Measurements from ENCODE around the gene BICD2. TPM values are rescaled to one million over a fixed set of nuclear protein-coding genes. Genes with fewer than 3 reads are reported as not detected.

BICD2 gene
- total RNA-seq, 1 donor from 2014 or later: 26.2 TPM

DNA sequence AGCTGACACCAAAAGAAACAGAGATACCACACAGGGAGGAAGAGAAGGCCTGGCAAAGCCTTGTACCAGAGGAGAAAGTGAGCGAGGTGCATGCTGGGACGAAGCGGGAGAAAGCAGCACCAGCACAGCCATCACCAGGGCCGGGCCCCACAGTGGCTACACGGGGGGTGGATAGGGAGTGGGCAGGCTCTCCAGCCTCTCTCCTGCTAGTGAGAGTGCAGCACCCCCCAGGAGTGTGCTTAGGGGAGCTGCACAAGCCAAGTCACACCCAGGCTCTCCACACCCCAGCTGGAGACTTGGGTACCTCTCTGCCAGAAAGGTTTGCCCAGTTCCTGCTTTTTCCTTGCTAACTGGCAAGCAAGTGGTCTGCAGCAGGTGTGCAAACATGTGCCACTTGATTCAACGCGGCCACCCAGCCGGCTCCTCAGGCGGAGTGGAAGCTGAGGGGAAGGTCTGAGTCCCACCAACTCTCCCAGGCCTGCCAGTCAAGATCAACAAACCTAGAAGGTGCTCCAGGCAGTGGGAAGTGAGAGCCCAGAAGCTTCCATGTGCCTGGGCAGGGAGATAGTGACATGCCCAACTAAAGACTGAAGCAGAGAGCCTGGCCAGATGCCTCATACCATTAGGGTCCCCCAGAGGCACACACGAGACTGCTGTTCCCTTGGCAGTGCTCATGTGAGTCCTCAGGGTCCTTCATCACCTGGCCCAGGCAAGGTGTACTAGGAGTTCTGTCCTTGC is 39.9 kb downstream of the BICD2 start:
- Mint-ChIP-seq H3K27ac (no peak overlapping the region), H3K9me3 (no peaks in the 10 kb centered on the region), H3K4me1 (peaks cover 15% of the 10 kb centered on the region), H3K36me3 (ENCODE audit: low read depth) (peaks cover 29% of the 10 kb centered on the region), H3K4me3 (no peak overlapping the region), H3K27me3 (no peaks in the 10 kb centered on the region)
- no peak for DNase-seq
- intact Hi-C loops (cut with micrococcal nuclease): no loop called here

DNA sequence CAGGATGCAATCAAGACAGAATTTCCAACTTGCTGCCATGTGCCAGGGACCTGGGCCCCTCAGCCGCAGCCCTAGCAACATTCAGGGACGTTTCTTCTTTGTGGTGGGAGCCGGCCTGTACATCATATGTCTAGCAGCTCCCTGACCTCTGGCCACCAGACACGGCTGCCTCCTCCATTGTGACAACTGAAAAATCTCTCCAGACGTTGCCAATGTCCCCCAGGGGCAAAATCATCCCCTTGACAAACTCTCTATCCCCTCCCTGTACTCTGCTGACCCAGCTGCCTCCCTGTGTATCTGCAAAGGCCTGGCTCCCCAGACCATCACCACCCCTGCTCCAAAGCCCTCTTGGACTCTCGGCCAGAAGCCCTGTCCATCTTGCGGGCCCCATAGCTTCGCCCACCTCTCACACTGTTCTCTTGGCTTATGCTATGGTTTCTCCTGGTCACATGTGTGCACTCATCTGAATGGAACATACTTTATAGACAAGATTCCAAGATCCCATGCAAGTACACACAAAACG is 40.8 kb downstream of the BICD2 start:
- intact Hi-C loops (cut with micrococcal nuclease): no loop called here
- Mint-ChIP-seq H3K27me3 (no peaks in the 10 kb centered on the region), H3K36me3 (ENCODE audit: low read depth) (peaks cover 31% of the 10 kb centered on the region), H3K27ac (no peak overlapping the region), H3K4me1 (peaks cover 15% of the 10 kb centered on the region), H3K4me3 (no peak overlapping the region), H3K9me3 (no peaks in the 10 kb centered on the region)
- DNase-seq: no peak

DNA sequence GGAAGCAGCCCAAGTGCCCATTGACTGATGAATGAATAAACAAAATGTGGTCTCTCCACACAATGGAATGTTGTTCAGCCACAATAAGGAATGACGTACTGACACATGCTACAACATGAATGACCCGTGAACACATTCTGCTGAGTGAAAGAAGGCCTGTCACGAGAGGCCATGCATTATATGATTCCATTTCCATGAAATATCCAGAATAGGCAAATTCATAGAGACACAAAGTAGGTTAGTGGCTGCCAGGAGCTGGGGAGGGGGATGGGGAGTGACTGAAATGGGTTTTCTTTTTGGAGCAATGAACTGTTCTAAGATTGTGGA is 41.4 kb downstream of the BICD2 start:
- H3K4me3 Mint-ChIP-seq: no peak overlapping the region
- no peaks in the 10 kb centered on the region for H3K27me3 Mint-ChIP-seq
- intact Hi-C loops (cut with micrococcal nuclease): no loop called here
- DNase-seq: no peak
- H3K36me3 Mint-ChIP-seq (ENCODE audit: low read depth): peaks cover 31% of the 10 kb centered on the region
- no peak overlapping the region for H3K27ac Mint-ChIP-seq
- H3K4me1 Mint-ChIP-seq: peaks cover 15% of the 10 kb centered on the region
- no peaks in the 10 kb centered on the region for H3K9me3 Mint-ChIP-seq

DNA sequence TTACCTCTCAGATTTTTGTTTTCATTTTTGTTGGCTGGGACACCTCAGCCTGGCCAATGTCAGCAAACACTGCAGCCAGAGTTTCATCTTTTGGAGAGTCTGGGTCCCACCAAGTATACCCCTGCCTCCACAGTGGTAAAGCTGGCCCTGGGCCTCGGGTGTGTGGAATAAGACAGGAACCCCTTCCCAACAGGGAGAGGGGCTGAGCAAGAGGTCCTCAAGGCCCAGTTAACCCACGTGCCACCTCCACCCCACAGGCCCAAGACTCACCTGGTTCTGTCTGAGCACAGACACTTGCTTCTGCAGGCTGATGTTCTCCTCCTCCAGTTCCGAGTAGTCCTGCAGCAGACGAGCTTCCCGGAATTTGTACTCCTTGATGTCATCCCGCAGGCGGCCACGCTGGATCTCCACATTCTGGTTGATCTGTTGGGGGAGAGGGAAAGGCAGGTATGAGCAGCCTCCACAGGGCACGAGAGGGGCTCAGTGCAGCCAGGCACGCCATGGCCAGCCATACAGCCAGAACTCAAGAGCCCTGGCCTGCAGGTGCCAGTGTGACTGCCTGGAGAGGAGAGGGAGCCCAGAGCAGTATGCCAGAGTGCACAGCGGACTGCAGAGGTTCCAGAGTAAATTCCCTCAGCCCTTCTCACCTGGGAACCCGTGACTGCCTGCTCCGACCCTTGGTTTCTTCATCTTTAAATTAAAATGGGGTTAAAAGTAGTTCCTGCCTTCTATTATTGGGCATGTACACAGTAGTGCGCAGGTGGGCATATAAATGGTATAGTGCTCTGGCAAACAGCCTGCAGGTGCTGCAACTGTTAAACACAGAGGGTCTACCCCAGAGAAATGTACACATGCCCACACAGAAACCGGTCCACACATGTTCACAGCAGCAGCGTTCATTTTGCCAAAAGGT is 42.0 kb downstream of the BICD2 start:
- Mint-ChIP-seq H3K27me3 (no peaks in the 10 kb centered on the region), H3K36me3 (ENCODE audit: low read depth) (peaks cover 30% of the 10 kb centered on the region), H3K27ac (no peak overlapping the region), H3K4me3 (no peak overlapping the region), H3K4me1 (peaks cover 12% of the 10 kb centered on the region), H3K9me3 (no peaks in the 10 kb centered on the region)
- intact Hi-C loops (cut with micrococcal nuclease): no loop called here
- no peak for DNase-seq

DNA sequence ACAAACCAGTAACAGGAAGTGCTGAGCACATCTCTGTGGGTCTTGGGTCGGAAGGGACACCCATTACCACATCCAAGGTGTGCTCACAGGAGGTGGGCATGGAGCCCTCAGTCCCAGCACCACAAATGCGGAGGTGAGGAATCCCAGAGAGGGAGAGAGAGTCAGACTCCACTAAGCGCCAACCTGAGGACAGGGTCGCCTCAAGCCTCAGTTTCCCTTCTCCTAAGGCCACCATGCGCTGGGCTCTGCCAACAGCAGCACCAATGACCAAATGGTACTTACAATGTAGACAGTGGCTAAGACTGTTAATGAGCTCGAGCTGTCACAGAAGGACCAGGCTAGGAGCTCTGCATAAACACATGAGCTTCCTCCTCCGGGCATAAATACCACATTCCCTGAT is 43.1 kb downstream of the BICD2 start:
- no peak overlapping the region for H3K27ac Mint-ChIP-seq
- intact Hi-C loops (cut with micrococcal nuclease): no loop called here
- peaks cover 4% of the 10 kb centered on the region for H3K4me1 Mint-ChIP-seq
- H3K4me3 Mint-ChIP-seq: no peak overlapping the region
- no peaks in the 10 kb centered on the region for H3K9me3 Mint-ChIP-seq
- peaks cover 27% of the 10 kb centered on the region for H3K36me3 Mint-ChIP-seq (ENCODE audit: low read depth)
- DNase-seq: no peak
- H3K27me3 Mint-ChIP-seq: no peaks in the 10 kb centered on the region

DNA sequence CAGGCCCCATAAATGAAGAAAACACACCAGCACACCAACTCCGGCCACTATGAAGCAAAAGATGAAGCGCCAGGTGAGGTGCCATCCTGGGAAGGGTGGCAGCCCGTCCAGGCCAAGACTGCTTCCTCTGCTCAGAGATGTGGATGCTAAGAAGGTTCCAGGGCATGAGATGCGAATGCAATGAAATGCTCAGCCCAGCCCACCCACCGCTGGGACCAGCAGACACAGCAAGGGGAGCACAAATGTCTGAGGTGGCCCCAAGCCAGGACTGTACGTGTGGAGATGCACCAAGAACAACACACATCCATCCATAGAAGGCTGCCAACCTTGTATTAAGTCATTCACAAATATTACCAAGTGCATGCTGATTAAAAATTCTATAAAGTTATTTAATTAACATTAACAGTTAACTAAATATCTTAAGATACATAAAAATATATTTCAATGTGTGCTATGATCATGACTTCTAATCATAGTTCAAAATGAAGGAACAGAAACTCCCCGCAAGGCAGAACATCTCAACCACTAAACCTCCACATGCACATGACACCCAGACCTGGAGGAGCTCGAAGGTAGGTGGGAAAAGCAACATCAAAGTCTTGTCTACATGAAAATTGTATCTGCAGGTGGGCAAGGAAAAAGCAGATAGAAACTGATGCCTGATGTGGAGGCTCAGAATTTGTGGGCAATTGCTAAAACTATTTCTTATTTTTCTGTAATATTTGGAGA is 43.7 kb downstream of the BICD2 start:
- Mint-ChIP-seq H3K36me3 (ENCODE audit: low read depth) (peaks cover 27% of the 10 kb centered on the region), H3K27me3 (no peaks in the 10 kb centered on the region), H3K4me3 (no peak overlapping the region), H3K9me3 (no peaks in the 10 kb centered on the region), H3K27ac (no peak overlapping the region), H3K4me1 (peaks cover 4% of the 10 kb centered on the region)
- intact Hi-C loops (cut with micrococcal nuclease): no loop called here
- DNase-seq: no peak

DNA sequence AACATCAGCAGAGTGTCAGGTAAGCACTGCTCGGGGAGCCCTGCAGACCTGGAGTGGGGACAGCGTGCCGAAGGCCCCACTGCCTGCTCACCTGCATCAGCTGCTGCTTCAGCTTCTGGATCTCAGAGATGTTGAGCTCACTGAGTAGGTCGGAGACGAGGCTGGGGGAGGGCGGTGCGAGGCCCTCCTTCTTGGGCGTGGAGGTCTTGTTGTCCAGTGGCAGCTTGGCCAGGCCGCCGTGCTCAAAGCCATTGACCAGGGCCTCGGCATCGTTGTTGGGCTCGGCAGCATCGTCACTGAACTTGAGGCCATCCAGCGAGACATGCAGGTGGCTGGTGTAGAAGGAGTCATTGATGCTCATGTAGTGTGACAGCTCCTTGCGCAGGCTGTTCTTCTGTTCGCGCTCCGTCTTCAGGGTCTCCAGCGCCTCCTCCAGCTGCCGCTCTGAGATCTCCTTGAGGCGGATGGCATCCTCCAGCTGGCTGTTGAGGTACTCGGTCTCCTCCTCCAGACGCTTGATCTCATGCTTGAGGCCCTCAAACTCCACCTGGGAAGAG is 44.3 kb downstream of the BICD2 start:
- DNase-seq: no peak
- H3K36me3 Mint-ChIP-seq (ENCODE audit: low read depth): peaks cover 27% of the 10 kb centered on the region
- no peaks in the 10 kb centered on the region for H3K9me3 Mint-ChIP-seq

DNA sequence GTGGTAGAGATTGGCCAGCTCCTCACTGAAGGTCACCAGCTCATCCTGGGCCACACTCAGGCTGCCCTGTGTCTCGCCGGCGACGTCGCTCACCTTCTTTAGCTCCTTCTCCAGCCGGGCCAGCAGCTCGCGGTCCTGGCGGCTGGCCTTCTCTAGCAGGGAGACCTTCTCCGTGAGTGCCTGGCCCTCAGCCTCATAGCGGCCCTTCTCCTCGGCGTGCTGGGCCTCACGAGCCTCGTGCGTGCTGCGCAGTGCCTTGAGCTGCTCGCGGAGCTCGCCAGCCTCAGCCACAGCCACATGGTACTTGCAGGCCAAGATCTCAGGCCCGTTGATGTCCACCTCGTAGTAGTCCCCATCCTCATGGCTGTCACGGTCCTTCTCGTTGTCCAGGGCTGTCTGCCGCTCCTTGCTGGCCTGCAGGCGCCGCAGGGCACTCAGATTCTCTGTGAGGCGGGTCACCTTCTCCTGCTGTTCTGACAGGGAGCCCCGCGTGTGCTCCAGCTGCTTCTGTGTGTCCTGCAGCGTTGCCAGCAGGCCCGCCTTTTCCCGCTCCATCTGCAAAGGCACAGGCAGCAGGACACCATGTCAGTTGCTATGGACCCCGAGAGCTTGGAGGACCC is 45.5 kb downstream of the BICD2 start:
- intact Hi-C loops (cut with micrococcal nuclease): loop anchor here (5.0 kb wide), 1 partner anchor 43 kb away; the partner anchor contains the start of gene BICD2
- Mint-ChIP-seq H3K4me3 (no peak overlapping the region), H3K4me1 (peaks cover 3% of the 10 kb centered on the region), H3K36me3 (ENCODE audit: low read depth) (peaks cover 31% of the 10 kb centered on the region), H3K27me3 (no peaks in the 10 kb centered on the region), H3K9me3 (no peaks in the 10 kb centered on the region), H3K27ac (no peak overlapping the region)
- no peak for DNase-seq

More for the DNA sequence above, 44.3 kb downstream of the BICD2 start:
- Mint-ChIP-seq H3K27me3 (no peaks in the 10 kb centered on the region), H3K4me1 (peaks cover 4% of the 10 kb centered on the region), H3K27ac (no peak overlapping the region), H3K4me3 (no peak overlapping the region)
- intact Hi-C loops (cut with micrococcal nuclease): no loop called here

DNA sequence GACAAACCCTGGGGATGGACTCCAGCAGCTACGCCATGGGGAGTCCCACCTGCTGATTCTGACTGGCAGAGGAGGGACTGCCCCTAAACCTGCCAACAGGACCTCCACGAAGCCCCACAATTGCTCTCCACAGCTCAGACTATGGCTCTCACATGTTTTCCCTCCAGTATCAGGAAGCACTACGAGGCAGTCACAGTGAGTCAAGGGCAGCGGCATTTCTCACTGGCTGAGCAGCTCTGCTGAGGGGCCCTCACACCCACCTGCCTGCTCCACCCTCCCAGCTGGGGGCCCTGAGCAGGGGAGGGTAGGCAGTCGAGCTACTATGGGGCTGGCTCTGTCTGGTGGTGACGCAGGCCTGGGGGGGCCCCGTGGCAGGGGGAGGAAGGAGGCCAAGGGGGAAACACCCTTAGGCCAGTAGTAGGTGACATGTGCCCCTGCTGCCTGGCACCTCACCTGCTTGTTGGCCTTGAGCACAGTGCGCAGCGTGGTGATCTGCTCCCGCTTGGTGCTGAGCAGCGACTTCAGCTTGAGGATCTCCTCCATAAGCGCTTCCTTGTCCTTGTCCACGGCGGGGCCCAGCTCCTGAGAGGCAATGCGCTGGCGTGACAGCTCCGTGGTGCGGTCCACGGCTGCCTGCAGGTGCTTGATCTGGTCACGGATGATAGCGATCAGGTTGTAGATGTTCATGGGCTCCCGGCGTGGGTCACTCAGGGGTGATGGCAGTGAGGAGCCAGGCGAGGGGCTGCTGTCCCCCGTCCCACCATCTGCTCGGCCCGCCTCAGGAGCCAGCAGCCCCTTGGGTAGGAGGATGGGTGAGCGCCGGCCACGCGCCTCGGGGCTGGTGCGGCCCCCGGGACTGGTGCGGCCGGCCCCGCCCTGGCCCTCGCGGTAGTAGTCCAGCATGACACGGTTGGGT is 46.3 kb downstream of the BICD2 start:
- Mint-ChIP-seq H3K36me3 (ENCODE audit: low read depth) (peaks cover 36% of the 10 kb centered on the region), H3K27ac (no peak overlapping the region), H3K27me3 (no peaks in the 10 kb centered on the region), H3K4me1 (no peaks in the 10 kb centered on the region), H3K9me3 (no peaks in the 10 kb centered on the region), H3K4me3 (no peak overlapping the region)
- DNase-seq: peak; percentile 53
- intact Hi-C loops (cut with micrococcal nuclease): loop anchor here (5.0 kb wide), 1 partner anchor 44 kb away; the partner anchor contains the start of gene BICD2

DNA sequence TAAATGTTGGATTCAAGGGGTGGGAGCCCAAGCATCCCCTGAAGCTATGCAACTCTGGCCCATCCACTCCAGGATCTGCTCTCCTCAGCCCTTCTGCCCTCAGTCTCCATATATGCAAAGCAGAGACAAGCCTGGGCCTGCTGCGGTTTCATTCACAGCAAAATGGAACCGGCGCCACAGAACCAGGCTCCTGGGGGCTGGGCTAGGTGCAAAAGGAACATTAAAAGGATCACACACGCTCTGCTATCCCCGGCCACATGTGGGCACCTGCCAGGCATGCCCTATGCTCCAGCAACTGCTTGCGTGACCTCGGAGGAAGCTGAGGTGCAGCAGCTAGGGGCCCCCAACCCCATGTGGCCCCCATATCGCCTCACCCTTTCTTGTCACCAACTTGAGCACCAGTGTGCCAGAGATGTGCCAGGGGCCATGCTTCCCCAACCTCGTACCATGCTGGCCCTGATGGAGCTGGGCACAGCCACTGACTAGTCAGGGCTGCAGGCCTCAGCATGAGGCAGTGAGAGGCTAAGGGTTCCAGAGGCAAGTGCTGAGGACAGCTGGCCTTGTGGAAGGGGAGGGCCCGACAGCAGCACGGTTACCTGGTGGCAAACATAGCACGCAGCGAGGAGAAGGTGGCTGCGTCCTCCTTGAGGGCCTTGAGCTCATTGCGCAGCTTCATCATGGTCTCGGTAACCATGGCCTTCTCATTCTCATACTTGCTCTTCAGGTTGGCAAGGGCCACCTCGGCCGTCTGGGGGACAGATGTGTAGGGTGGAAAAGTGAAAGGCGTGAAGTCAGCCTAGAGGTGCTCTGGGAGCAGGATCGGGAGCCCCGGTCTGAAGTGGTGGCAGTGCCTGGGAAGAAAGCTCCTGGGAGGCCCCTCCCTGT is 47.2 kb downstream of the BICD2 start:
- DNase-seq: peak; percentile 53
- peaks cover 40% of the 10 kb centered on the region for H3K36me3 Mint-ChIP-seq (ENCODE audit: low read depth)
- intact Hi-C loops (cut with micrococcal nuclease): loop anchor here (5.0 kb wide), 1 partner anchor 45 kb away; the partner anchor contains the start of gene BICD2
- H3K4me1 Mint-ChIP-seq: peaks cover 2% of the 10 kb centered on the region
- H3K4me3 Mint-ChIP-seq: no peak overlapping the region
- H3K27me3 Mint-ChIP-seq: no peaks in the 10 kb centered on the region
- H3K27ac Mint-ChIP-seq: no peak overlapping the region
- no peaks in the 10 kb centered on the region for H3K9me3 Mint-ChIP-seq

DNA sequence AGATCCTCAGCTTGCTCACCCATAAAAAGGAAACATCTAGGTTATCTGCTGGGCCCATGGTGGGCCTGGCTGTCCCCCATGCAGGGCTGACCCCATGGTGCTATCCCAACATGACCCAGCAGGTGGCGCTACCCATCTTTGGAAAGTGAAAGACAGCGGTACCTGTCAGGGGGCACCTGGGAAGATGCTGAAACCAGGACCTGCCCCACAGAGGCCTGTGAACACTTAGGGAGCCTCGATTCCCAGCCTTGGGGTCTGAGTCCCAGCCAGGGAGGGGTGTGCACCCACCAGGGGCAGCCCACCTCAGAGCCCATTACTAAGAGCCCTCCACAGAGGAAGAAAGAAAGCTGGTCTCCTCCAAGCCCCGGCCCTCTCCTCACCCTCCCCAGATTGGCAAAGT is 48.1 kb downstream of the BICD2 start:
- Mint-ChIP-seq H3K36me3 (ENCODE audit: low read depth) (peaks cover 42% of the 10 kb centered on the region), H3K4me3 (no peak overlapping the region), H3K27ac (no peak overlapping the region), H3K4me1 (peaks cover 8% of the 10 kb centered on the region), H3K9me3 (no peaks in the 10 kb centered on the region), H3K27me3 (no peaks in the 10 kb centered on the region)
- intact Hi-C loops (cut with micrococcal nuclease): loop anchor here (1.0 to 5.0 kb wide), 2 partner anchors 46 to 75 kb away; partner anchors contain the start of gene BICD2
- peak; percentile 96 for DNase-seq
